Caco-2 (cell line): ENCODE data around the gene NEMP2. TPM values are rescaled to one million over a fixed set of nuclear protein-coding genes. Genes with fewer than 3 reads are reported as not detected.

Source experiments
- BruUV-seq: library from RNA; stranded (reverse); fragments of 400-500 nt; replicated peaks from 2 replicates; lab custom pipeline; 2021; lab: Mats Ljungman, UMichigan
- CTCF ChIA-PET: fragments of 300-600 bp; sonication (Branson Sonifier 250); formaldehyde crosslinking; loops from one replicate; lab custom pipeline; 2022; ENCODE audit warnings: antibody characterized with exemption; lab: Charles Lee
- POLR2A ChIA-PET: fragments of 300-600 bp; sonication (Branson Sonifier 250); formaldehyde crosslinking; loops from one replicate; lab custom pipeline; 2022; ENCODE audit warnings: antibody characterized with exemption; lab: Charles Lee
- DNase-seq, 2 experiments: peaks; one replicate each; pipeline versions ENCODE4 v3.0.0 to v3.0.0-alpha.2; 2020 to 2022
- H3K27me3 ChIP-seq: replicated peaks from 2 replicates; pipeline ENCODE4 v1.6.0; 2011; ENCODE audit warnings: low read length; ENCODE audit not compliant: control insufficient read depth, insufficient read depth
- H3K36me3 ChIP-seq: 2 replicates; pipeline ENCODE4 v1.5.1; 2011; ENCODE audit warnings: low read length; ENCODE audit not compliant: control insufficient read depth, insufficient read depth
- H3K4me1 ChIP-seq: fragments of 250-450 bp; sonication (Bioruptor Pico); 2 replicates; pipeline ENCODE4 v1.5.1; 2020; ENCODE audit warnings: mild to moderate bottlenecking
- H3K4me3 ChIP-seq: 2 replicates; pipeline ENCODE4 v1.5.1; 2011; ENCODE audit warnings: low read depth, mild to moderate bottlenecking, control low read depth, low read length
- H3K9me3 ChIP-seq: fragments of 250-450 bp; sonication (Bioruptor Pico); 2 replicates; pipeline ENCODE4 v1.5.1; 2020; ENCODE audit warnings: mild to moderate bottlenecking, moderate library complexity
- H3K27ac Mint-ChIP-seq: one replicate; pipeline ENCODE4 v1.8.0; 2022; ENCODE audit warnings: mixed read lengths; ENCODE audit not compliant: unreplicated experiment
- H3K27me3 Mint-ChIP-seq: one replicate; pipeline ENCODE4 v1.8.0; 2022; ENCODE audit warnings: mixed read lengths; ENCODE audit not compliant: insufficient read depth, unreplicated experiment
- H3K36me3 Mint-ChIP-seq: one replicate; pipeline ENCODE4 v1.8.0; 2022; ENCODE audit warnings: mild to moderate bottlenecking, mixed read lengths; ENCODE audit not compliant: insufficient read depth, unreplicated experiment
- H3K4me1 Mint-ChIP-seq: one replicate; pipeline ENCODE4 v1.8.0; 2022; ENCODE audit warnings: low read depth, mixed read lengths; ENCODE audit not compliant: unreplicated experiment
- H3K4me3 Mint-ChIP-seq: one replicate; pipeline ENCODE4 v1.8.0; 2022; ENCODE audit warnings: mild to moderate bottlenecking, moderate library complexity, mixed read lengths; ENCODE audit not compliant: unreplicated experiment
- H3K9me3 Mint-ChIP-seq: one replicate; pipeline ENCODE4 v1.8.0; 2022; ENCODE audit warnings: mixed read lengths; ENCODE audit not compliant: unreplicated experiment
- intact Hi-C: fragments of 100-400 bp; cut with micrococcal nuclease; formaldehyde crosslinking; loops from one replicate; pipeline ENCODE4 v1.10.0; 2022; ENCODE audit not compliant: unreplicated experiment
- total RNA-seq: library from RNA; stranded (reverse); gene quantifications from 2 replicates; pipeline ENCODE4 v1.2.3, GENCODE V29; 2022
- TF ChIP-seq, protein P1 (sequence below), 2 experiments: fragments of 200-600 bp in 1 of 2; IDR thresholded peaks; 1 replicate in 1 of 2; 2 replicates in 1 of 2; pipeline versions ENCODE4 v1.5.1 to v1.8.0; 2011 to 2022; ENCODE audit warnings: antibody characterized with exemption in 1 of 2, control low read depth in 1 of 2, inconsistent platforms in 1 of 2, low read depth in 1 of 2, low read length in 1 of 2, mild to moderate bottlenecking in 1 of 2, moderate library complexity in 1 of 2; ENCODE audit not compliant: insufficient read depth in 1 of 2, severe bottlenecking in 1 of 2, unreplicated experiment in 1 of 2

Gene NEMP2
- total RNA-seq, 1 experiment from 2014 or later, result 19.1 TPM

GRCh38 chr2:190527918-190528317, 6.6 kb downstream of the NEMP2 start:
- CTCF ChIA-PET, result no interaction called here
- TF ChIP-seq, protein P1, sequence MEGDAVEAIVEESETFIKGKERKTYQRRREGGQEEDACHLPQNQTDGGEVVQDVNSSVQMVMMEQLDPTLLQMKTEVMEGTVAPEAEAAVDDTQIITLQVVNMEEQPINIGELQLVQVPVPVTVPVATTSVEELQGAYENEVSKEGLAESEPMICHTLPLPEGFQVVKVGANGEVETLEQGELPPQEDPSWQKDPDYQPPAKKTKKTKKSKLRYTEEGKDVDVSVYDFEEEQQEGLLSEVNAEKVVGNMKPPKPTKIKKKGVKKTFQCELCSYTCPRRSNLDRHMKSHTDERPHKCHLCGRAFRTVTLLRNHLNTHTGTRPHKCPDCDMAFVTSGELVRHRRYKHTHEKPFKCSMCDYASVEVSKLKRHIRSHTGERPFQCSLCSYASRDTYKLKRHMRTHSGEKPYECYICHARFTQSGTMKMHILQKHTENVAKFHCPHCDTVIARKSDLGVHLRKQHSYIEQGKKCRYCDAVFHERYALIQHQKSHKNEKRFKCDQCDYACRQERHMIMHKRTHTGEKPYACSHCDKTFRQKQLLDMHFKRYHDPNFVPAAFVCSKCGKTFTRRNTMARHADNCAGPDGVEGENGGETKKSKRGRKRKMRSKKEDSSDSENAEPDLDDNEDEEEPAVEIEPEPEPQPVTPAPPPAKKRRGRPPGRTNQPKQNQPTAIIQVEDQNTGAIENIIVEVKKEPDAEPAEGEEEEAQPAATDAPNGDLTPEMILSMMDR (IDR thresholded peaks at IDR 0.05; ENCODE audit: insufficient read depth in 1 of 2, low read depth in 1 of 2, low read length in 1 of 2, severe bottlenecking in 1 of 2, unreplicated experiment in 1 of 2), result no peak
- Mint-ChIP-seq H3K4me1 (peaks cover 47% of the 10 kb centered on the region), H3K36me3 (peaks cover 7% of the 10 kb centered on the region), H3K27ac (peak overlapping the region; percentile 93), H3K4me3 (peak overlapping the region; percentile 59), H3K9me3 (no peaks in the 10 kb centered on the region), H3K27me3 (no peaks in the 10 kb centered on the region)
- POLR2A ChIA-PET, result no interaction called here
- H3K4me3 ChIP-seq, result no peak overlapping the region
- H3K4me1 ChIP-seq, result peaks cover 75% of the 10 kb centered on the region
- H3K27me3 ChIP-seq, result no peaks in the 10 kb centered on the region
- DNase-seq, result no peak
- intact Hi-C loops, result loop anchor here (2.0 kb wide), 1 partner anchor 281 kb away; no protein-coding TSS in a partner anchor
- H3K36me3 ChIP-seq, result no peaks in the 10 kb centered on the region
- BruUV-seq, result no TSS peak
- H3K9me3 ChIP-seq, result no peaks in the 10 kb centered on the region

- TF ChIP-seq, protein P1 (IDR thresholded peaks at IDR 0.05; ENCODE audit: insufficient read depth in 1 of 2, low read depth in 1 of 2, low read length in 1 of 2, severe bottlenecking in 1 of 2, unreplicated experiment in 1 of 2), result no peak
- H3K9me3 Mint-ChIP-seq, result no peaks in the 10 kb centered on the region
- POLR2A ChIA-PET, result no interaction called here
- intact Hi-C loops, result no loop called here
- H3K27me3 ChIP-seq, result no peaks in the 10 kb centered on the region
- CTCF ChIA-PET, result no interaction called here
- peak overlapping the region; percentile 93 for H3K27ac Mint-ChIP-seq
- BruUV-seq, result no TSS peak
- H3K36me3 Mint-ChIP-seq, result peaks cover 7% of the 10 kb centered on the region
- no peaks in the 10 kb centered on the region for H3K36me3 ChIP-seq
- H3K4me1 Mint-ChIP-seq, result peaks cover 47% of the 10 kb centered on the region
- DNase-seq, result no peak
- no peaks in the 10 kb centered on the region for H3K9me3 ChIP-seq
- H3K4me3 Mint-ChIP-seq, result no peak overlapping the region
- H3K4me1 ChIP-seq, result peaks cover 71% of the 10 kb centered on the region
- H3K4me3 ChIP-seq, result no peak overlapping the region
- H3K27me3 Mint-ChIP-seq, result no peaks in the 10 kb centered on the region
These were observed 7.3 kb downstream of the NEMP2 start for GRCh38 chr2:190527214-190527613.

- ChIA-PET CTCF (no interaction called here), POLR2A (no interaction called here)
- DNase-seq, result no peak
- Histone ChIP-seq H3K36me3 (no peaks in the 10 kb centered on the region), H3K4me1 (peaks cover 61% of the 10 kb centered on the region), H3K9me3 (no peaks in the 10 kb centered on the region), H3K4me3 (no peak overlapping the region), H3K27me3 (no peaks in the 10 kb centered on the region)
- no peaks in the 10 kb centered on the region for H3K9me3 Mint-ChIP-seq
- H3K4me3 Mint-ChIP-seq, result no peak overlapping the region
- H3K27me3 Mint-ChIP-seq, result no peaks in the 10 kb centered on the region
- intact Hi-C loops, result no loop called here
- peaks cover 7% of the 10 kb centered on the region for H3K36me3 Mint-ChIP-seq
- peaks cover 47% of the 10 kb centered on the region for H3K4me1 Mint-ChIP-seq
- H3K27ac Mint-ChIP-seq, result peak overlapping the region; percentile 3
- TF ChIP-seq, protein P1 (IDR thresholded peaks at IDR 0.05; ENCODE audit: insufficient read depth in 1 of 2, low read depth in 1 of 2, low read length in 1 of 2, severe bottlenecking in 1 of 2, unreplicated experiment in 1 of 2), result no peak
- BruUV-seq, result no TSS peak
These were observed 8.3 kb downstream of the NEMP2 start for GRCh38 chr2:190526105-190526750.
